Skeletal muscle satellite cell (primary cell): ENCODE data around the gene DDX27.
A peak's percentile ranks its signal among the peaks of the same experiment; 100 is the strongest.

Experiments
- H3K27me3 ChIP-seq: 2 replicates; pipeline ENCODE4 v1.7.0; 2013; ENCODE audit warnings: low read length; ENCODE audit not compliant: control insufficient read depth, insufficient read depth
- H3K36me3 ChIP-seq: 2 replicates; pipeline ENCODE4 v1.7.0; 2013; ENCODE audit warnings: mild to moderate bottlenecking, control low read depth, low read length; ENCODE audit not compliant: insufficient read depth
- H3K4me1 ChIP-seq: 2 replicates; pipeline ENCODE4 v1.7.0; 2013; ENCODE audit warnings: low read length; ENCODE audit not compliant: control insufficient read depth, insufficient read depth
- H3K4me2 ChIP-seq: 2 replicates; pipeline ENCODE4 v1.7.0; 2013; ENCODE audit warnings: mild to moderate bottlenecking, low read length
- H3K4me3 ChIP-seq: 2 replicates; pipeline ENCODE4 v1.7.0; 2013; ENCODE audit warnings: low read length
- H3K9ac ChIP-seq: 2 replicates; pipeline ENCODE4 v1.7.0; 2013; ENCODE audit warnings: mild to moderate bottlenecking, low read depth, low read length, moderate library complexity
- H3K9me3 ChIP-seq: replicated peaks from 2 replicates; pipeline ENCODE4 v1.7.0; 2013; ENCODE audit warnings: mild to moderate bottlenecking, control low read depth, low read length
- small RNA-seq: library from RNA; depleted of rRNA; stranded (forward); fragments of <200 nt; gene quantifications from one replicate; pipeline ENCODE3, GENCODE V24; 2012

DDX27 gene

GRCh38 chr20:49286689-49287551 is 67.7 kb downstream of the DDX27 start:
- peaks cover 96% of the 10 kb centered on the region for H3K36me3 ChIP-seq
- H3K4me3 ChIP-seq, result peak overlapping the region; percentile 27
- peaks cover 15% of the 10 kb centered on the region for H3K9me3 ChIP-seq

GRCh38 chr20:49287555-49288249 is 68.5 kb downstream of the DDX27 start:
- H3K4me3 ChIP-seq, result peak overlapping the region; percentile 20
- no peak overlapping the region for H3K9ac ChIP-seq
- peaks cover 43% of the 10 kb centered on the region for H3K4me1 ChIP-seq
- peaks cover 93% of the 10 kb centered on the region for H3K36me3 ChIP-seq
- H3K9me3 ChIP-seq, result peaks cover 15% of the 10 kb centered on the region
- H3K4me2 ChIP-seq, result peak overlapping the region; percentile 55
- H3K27me3 ChIP-seq, result no peaks in the 10 kb centered on the region

More at GRCh38 chr20:49286689-49287551, 67.7 kb downstream of the DDX27 start:
- H3K4me1 ChIP-seq, result peaks cover 51% of the 10 kb centered on the region
- no peak overlapping the region for H3K9ac ChIP-seq
- H3K4me2 ChIP-seq, result peak overlapping the region; percentile 55
- H3K27me3 ChIP-seq, result no peaks in the 10 kb centered on the region

GRCh38 chr20:49288250-49288751 is 69.1 kb downstream of the DDX27 start:
- Histone ChIP-seq H3K9ac (no peak overlapping the region), H3K4me1 (peaks cover 37% of the 10 kb centered on the region), H3K36me3 (peaks cover 87% of the 10 kb centered on the region), H3K9me3 (peaks cover 15% of the 10 kb centered on the region), H3K27me3 (no peaks in the 10 kb centered on the region), H3K4me2 (no peak overlapping the region), H3K4me3 (no peak overlapping the region)

GRCh38 chr20:49288784-49289696 is 69.8 kb downstream of the DDX27 start:
- Histone ChIP-seq H3K4me2 (no peak overlapping the region), H3K9me3 (peaks cover 15% of the 10 kb centered on the region), H3K36me3 (peaks cover 80% of the 10 kb centered on the region), H3K4me1 (peaks cover 33% of the 10 kb centered on the region), H3K27me3 (no peaks in the 10 kb centered on the region), H3K4me3 (no peak overlapping the region), H3K9ac (no peak overlapping the region)

- H3K4me1 ChIP-seq, result peaks cover 27% of the 10 kb centered on the region
- no peaks in the 10 kb centered on the region for H3K27me3 ChIP-seq
- no peak overlapping the region for H3K4me3 ChIP-seq
- no peak overlapping the region for H3K9ac ChIP-seq
- peaks cover 15% of the 10 kb centered on the region for H3K9me3 ChIP-seq
- H3K4me2 ChIP-seq, result no peak overlapping the region
- peaks cover 69% of the 10 kb centered on the region for H3K36me3 ChIP-seq
Observed at GRCh38 chr20:49290608-49291191, 71.5 kb downstream of the DDX27 start.

GRCh38 chr20:49291200-49291599 is 72.0 kb downstream of the DDX27 start:
- Histone ChIP-seq H3K4me1 (peaks cover 23% of the 10 kb centered on the region), H3K9me3 (peaks cover 10% of the 10 kb centered on the region), H3K4me3 (no peak overlapping the region), H3K9ac (no peak overlapping the region), H3K27me3 (no peaks in the 10 kb centered on the region), H3K36me3 (peaks cover 66% of the 10 kb centered on the region), H3K4me2 (no peak overlapping the region)

GRCh38 chr20:49292010-49292409 is 72.8 kb downstream of the DDX27 start:
- no peak overlapping the region for H3K4me2 ChIP-seq
- peaks cover 15% of the 10 kb centered on the region for H3K4me1 ChIP-seq
- no peaks in the 10 kb centered on the region for H3K27me3 ChIP-seq
- peaks cover 2% of the 10 kb centered on the region for H3K9me3 ChIP-seq
- peaks cover 58% of the 10 kb centered on the region for H3K36me3 ChIP-seq
- no peak overlapping the region for H3K9ac ChIP-seq
- no peak overlapping the region for H3K4me3 ChIP-seq

GRCh38 chr20:49293122-49293521 is 73.9 kb downstream of the DDX27 start:
- peaks cover 48% of the 10 kb centered on the region for H3K36me3 ChIP-seq
- peaks cover 5% of the 10 kb centered on the region for H3K4me1 ChIP-seq

More at GRCh38 chr20:49293122-49293521, 73.9 kb downstream of the DDX27 start:
- Histone ChIP-seq H3K4me2 (no peak overlapping the region), H3K27me3 (no peaks in the 10 kb centered on the region), H3K9ac (no peak overlapping the region), H3K4me3 (no peak overlapping the region), H3K9me3 (no peaks in the 10 kb centered on the region)

Small RNA genes lying within 50 kb of the gene (small RNA-seq; reads per million reads assigned to genes)
- gene SNORD12B, result 474 reads per million, percentile 98 among the genes with 10 or more reads in this experiment
- 567 reads per million, percentile 99 among the genes with 10 or more reads in this experiment for gene SNORD12C
